ENCODE data around the gene RASSF6.
"Not testable (repeated sequence)": the region's sequence is repeated elsewhere in the genome, so short reads cannot be mapped to it uniquely, and the experiment has no call there.

The RASSF6 gene

DNA sequence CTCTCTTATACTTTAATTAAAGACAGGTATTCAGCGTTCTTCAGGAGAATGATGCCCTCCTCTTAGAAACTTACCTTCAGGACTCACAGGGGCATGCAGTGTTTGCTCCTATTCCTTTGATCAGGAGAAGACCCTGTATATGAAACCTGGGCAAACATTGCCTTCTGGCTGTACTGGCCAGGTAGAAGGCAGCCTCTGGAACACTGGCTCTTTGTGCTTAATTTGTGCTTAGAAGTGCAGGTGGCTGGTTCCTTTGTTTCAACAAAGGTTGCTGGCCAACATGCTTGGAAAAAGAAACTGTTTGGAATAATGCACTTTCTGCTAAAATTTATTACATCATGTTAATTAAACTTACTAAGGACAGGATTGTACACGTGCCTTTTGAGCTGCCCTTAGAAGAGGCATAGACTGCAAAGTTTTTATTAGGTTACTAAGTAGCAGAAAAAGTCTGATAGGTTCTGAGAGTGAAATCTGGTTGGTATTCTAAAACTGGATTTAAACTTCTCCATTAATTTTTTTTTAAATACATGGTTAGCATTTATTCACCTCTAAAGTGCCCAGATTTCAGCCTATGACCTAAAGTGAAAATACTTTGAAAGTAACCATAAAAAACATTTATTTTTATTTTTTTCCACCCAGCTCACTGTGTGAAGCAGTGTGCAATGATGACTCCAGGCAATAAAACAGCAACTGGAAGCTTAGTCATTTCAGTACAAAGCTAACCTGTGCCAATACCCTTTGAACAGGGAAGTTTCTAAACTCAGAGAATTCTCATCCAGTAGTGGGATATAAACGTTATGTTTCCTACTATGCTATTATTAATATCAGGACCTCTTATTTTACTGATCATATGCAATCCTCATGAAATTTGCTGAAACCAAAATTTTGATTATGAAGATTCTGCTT is 11.3 kb downstream of the RASSF6 start:
- no peak for FAIRE-seq
- DNase-seq (ENCODE audit: insufficient read length): no peak
- no peak for TF ChIP-seq POLR2AphosphoS5 (IDR thresholded peaks at IDR 0.05; ENCODE audit: low read depth, low read length)
- TF ChIP-seq POLR2A (IDR thresholded peaks at IDR 0.05; ENCODE audit: low read depth, low read length): no peak
- no peak for TF ChIP-seq TAF1 (IDR thresholded peaks at IDR 0.05; ENCODE audit: borderline replicate concordance, low read depth, low read length)

DNA sequence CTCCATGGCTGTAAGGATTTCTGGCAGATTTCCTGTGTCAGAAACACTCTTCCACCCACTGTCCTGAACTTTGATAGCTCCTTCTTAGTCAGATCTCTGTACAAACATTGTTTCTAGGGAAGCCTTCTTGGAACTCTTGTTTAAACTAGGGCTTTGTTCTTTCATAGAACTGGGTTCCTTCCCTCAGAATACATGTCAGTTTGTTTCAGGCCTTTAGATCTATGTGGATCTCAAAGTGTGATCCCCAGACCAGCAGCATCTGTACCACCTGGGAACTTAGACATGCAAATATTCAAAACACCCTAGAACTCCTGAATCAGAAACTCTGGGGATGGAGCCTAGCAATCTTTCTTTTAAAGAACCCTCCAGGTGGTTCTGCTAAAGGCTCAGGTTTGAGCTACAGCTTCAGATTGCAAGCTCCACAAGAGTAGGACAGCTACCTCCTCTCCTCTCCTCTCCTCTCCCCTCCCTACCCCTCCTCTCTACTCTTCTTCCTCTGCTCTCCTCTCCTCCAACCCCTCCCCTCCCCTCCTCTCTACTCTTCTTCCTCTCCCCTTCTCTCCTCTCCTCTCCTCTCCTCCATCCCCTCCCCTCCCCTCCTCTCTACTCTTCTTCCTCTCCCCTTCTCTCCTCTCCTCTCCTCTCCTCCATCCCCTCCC is 12.7 kb downstream of the RASSF6 start:
- no peak for FAIRE-seq
- TF ChIP-seq POLR2AphosphoS5 (IDR thresholded peaks at IDR 0.05; ENCODE audit: low read depth, low read length): no peak
- no peak for DNase-seq (ENCODE audit: insufficient read length)

DNA sequence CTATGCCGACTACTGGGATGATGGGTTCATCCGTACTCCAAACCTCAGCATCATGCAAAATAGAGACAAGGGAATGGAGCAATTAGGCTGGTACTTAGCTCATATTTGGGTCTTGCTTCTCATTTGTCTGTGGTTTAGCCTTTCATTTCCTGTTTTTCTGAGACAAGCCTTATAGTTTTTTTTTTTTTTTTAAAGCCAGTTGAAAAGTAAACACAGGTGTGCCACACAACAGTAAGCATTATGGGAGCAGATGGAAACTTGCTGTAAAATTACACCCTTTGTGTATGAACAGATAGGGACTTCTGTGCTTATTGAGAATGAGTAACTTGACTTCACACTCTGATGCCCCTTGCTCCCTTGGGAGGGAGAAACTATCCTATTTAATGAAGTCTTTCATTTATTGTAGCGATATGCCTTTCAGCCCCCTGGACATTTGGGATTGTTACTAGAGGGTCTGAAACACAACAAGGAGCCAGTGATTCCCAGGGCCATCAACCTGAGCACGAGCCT is 13.7 kb downstream of the RASSF6 start:
- DNase-seq (ENCODE audit: insufficient read length): no peak
- FAIRE-seq: peak; percentile 81
- no peak for TF ChIP-seq TAF1 (IDR thresholded peaks at IDR 0.05; ENCODE audit: borderline replicate concordance, low read depth, low read length)

DNA sequence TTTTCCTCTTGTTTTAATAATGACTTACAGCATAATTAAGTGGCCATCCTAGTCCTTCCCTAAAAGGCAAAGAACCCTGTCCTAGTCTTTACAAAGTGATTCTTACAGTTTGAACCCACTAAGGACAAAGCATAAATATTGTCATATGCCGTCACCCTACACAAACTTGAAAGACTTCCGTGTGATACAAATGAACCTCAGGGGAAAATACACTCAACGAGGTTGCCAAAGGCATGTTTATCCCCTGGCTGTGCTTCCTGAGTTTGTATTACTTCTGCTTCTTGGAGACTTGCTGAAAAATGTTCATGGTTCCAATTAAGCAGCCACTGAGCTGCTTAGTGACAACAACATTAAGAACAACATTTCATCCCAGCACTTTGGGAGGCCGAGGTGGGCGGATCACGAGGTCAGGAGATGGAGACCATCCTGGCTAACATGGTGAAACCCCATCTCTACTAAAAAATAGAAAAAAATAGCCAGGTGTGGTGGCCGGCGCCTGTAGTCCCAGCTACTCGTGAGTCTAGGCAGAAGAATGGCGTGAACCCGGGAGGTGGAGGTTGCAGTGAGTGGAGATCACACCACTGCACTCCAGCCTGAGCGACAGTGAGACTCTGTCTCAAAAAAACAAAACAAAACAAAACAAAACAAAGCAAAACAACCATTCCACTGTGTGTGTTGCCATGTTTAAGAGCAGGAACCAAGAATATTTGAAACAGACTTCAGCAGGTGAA is 16.2 kb downstream of the RASSF6 start:
- FAIRE-seq (peak; percentile 68), DNase-seq (ENCODE audit: insufficient read length) (no peak)
- TF ChIP-seq POLR2A (IDR thresholded peaks at IDR 0.05; ENCODE audit: low read depth, low read length) (no peak), TAF1 (IDR thresholded peaks at IDR 0.05; ENCODE audit: borderline replicate concordance, low read depth, low read length) (no peak), POLR2AphosphoS5 (IDR thresholded peaks at IDR 0.05; ENCODE audit: low read depth, low read length) (no peak)

DNA sequence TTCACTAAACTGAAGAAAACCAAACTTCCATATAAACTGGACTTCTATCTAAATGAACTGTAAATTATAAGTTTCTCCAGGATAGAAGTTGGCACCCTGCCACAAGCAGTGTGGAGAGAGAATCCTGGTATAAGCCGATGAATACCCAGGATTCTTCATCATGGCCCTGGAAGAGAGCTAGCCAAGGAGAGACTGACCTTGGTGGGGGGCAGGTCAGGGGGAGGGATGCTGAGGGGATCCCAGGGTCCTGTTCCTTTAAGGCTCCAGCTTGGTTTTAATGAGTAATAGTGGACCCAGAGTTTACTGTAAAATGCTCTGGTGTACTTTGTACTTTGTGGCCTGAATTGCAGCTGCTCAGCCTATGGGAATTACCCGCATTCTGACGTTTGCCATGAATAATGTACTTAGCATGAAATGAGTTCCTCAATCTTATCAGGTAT is 16.9 kb downstream of the RASSF6 start:
- DNase-seq (ENCODE audit: insufficient read length): no peak
- TF ChIP-seq POLR2AphosphoS5 (IDR thresholded peaks at IDR 0.05; ENCODE audit: low read depth, low read length) (no peak), POLR2A (IDR thresholded peaks at IDR 0.05; ENCODE audit: low read depth, low read length) (no peak), TAF1 (IDR thresholded peaks at IDR 0.05; ENCODE audit: borderline replicate concordance, low read depth, low read length) (no peak)
- no peak for FAIRE-seq

DNA sequence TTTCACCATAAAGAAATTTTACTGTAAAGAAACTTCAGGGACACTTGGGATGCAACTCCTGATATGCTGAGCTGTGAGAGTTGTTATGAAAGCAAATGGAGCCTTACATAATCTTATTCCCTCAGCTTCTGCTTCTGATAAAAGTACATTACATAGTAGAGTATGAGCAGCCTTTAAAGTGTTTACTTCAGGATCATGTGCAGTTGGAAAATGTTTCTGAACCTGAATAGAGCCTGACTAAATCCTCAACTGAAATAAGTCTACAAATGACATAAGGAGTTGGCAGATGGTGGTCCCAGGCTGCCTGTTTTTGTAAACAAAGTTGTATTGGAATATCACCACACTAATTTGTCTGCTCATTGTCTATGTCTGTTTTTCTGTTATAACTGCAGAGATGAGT is 19.3 kb downstream of the RASSF6 start:
- FAIRE-seq: peak; percentile 57
- no peak for DNase-seq (ENCODE audit: insufficient read length)

DNA sequence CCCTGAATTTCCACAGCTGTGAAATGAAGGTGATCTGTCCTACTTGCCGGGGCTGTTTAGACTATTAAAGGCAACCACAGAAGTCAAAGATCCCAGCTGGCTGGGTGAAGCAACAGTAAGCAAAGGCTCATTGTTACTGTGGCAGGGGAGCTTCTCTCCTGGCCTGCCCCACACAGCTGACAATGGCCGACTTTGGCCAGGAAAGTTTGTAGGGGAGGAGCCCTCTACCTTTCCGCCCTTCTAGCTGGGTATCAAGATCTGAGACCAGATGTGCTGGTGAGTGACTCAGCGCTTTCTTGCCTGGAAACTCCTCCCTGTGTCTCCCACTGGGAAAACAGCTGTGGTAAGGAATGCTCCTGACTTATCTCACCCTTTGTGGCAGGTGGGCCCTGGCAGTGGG is 21.1 kb downstream of the RASSF6 start:
- no peak for TF ChIP-seq TAF1 (IDR thresholded peaks at IDR 0.05; ENCODE audit: borderline replicate concordance, low read depth, low read length)
- FAIRE-seq (peak; percentile 50), DNase-seq (ENCODE audit: insufficient read length) (no peak)

More for the DNA sequence above, 19.3 kb downstream of the RASSF6 start:
- TF ChIP-seq TAF1 (IDR thresholded peaks at IDR 0.05; ENCODE audit: borderline replicate concordance, low read depth, low read length): no peak
- no peak for TF ChIP-seq POLR2A (IDR thresholded peaks at IDR 0.05; ENCODE audit: low read depth, low read length)
- TF ChIP-seq POLR2AphosphoS5 (IDR thresholded peaks at IDR 0.05; ENCODE audit: low read depth, low read length): no peak

DNA sequence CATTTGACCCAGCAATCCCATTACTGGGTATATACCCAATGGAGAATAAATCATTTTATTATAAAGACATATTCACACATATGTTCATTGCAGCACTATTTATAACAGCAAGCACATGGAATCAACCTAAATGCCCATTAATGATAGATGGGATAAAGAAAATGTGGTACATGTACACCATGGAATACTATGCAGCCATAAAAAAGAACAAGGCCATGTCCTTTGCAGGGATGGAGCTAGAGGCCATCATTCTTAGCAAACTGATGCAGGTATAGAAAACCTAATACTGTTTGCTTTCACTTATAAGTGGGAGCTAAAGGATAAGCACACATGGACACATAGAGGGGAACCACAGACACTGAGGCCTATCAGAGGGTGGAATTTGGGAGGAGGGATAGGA is 22.6 kb downstream of the RASSF6 start:
- DNase-seq (ENCODE audit: insufficient read length) (no peak), FAIRE-seq (no peak)
- TF ChIP-seq TAF1 (IDR thresholded peaks at IDR 0.05; ENCODE audit: borderline replicate concordance, low read depth, low read length) (no peak), POLR2A (IDR thresholded peaks at IDR 0.05; ENCODE audit: low read depth, low read length) (no peak), POLR2AphosphoS5 (IDR thresholded peaks at IDR 0.05; ENCODE audit: low read depth, low read length) (no peak)

DNA sequence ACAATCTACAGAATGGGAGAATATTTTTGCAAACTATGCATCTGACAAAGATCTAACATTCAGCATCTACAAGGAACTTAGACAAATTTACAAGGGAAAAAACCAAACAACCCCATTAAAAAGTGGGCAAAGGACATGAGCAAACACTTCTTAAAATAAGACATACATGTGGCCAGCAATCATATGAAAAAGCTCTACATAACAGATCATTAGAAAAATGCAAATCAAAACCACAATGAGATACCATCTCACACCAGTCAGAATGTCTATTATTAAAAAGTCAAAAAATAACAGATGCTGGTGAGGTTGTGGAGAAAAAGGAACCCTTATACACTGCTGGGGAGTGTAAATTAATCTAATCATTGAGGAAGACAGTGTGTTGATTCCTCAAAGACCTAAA is 23.1 kb downstream of the RASSF6 start:
- DNase-seq (ENCODE audit: insufficient read length); FAIRE-seq: not testable (repeated sequence)

DNA sequence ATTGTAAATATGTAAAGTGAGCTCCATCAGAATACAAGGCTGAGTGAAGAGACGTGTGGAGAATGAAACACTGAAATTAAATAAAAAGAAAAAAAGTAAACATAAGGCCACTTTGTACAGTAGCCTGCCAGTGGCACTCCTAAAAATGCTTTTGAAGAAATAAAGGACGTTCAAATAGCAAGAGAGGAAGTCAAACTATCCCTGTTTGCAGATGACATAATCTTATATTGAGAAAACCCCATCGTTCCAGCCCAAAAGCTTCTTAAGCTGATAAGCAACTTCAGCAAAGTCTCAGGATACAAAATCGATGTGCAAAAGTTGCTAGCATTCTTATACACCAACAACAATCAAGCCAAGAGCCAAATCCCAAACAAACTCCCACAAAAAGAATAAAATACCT is 24.2 kb downstream of the RASSF6 start:
- TF ChIP-seq POLR2A (IDR thresholded peaks at IDR 0.05; ENCODE audit: low read depth, low read length): no peak
- no peak for TF ChIP-seq TAF1 (IDR thresholded peaks at IDR 0.05; ENCODE audit: borderline replicate concordance, low read depth, low read length)
- no peak for TF ChIP-seq POLR2AphosphoS5 (IDR thresholded peaks at IDR 0.05; ENCODE audit: low read depth, low read length)
- DNase-seq (ENCODE audit: insufficient read length) (no peak), FAIRE-seq (no peak)

DNA sequence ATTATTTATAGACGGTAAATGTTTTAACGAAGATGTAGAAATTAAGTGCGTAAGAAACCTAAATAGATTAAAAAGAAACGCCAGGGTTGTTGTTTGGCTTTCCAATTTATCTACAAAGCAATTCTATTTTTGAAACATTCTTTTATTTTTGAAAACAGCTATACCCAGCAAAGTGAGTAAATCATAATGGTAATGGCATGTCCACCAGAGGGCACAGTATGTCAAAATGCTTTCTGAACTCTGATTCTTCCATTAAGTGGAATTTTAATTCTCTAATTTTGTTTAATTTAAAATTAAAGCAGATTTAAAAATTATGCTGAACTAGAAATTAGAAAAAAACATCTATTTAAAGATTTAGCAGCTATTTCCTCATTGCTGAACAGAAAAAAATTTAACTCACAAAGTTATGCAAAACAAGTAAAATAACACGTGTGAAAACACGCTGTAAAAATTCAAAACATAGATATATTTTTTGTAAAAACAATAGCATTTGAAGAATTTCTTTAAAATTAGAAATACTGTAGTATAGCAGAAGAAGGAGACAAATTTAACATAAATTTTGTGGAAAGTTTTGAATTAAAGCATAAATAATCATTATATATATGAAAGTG is 26.5 kb downstream of the RASSF6 start:
- TF ChIP-seq POLR2AphosphoS5 (IDR thresholded peaks at IDR 0.05; ENCODE audit: low read depth, low read length) (no peak), POLR2A (IDR thresholded peaks at IDR 0.05; ENCODE audit: low read depth, low read length) (no peak), TAF1 (IDR thresholded peaks at IDR 0.05; ENCODE audit: borderline replicate concordance, low read depth, low read length) (no peak)
- FAIRE-seq: no peak
- DNase-seq (ENCODE audit: insufficient read length): no peak
